Measurements from ENCODE around the gene KLHL30.

- TF ChIP-seq ZBTB33 (IDR thresholded peaks at IDR 0.05; ENCODE audit: extremely low read depth, insufficient replicate concordance, low read length), result no peak
- no peak for TF ChIP-seq CTCF (IDR thresholded peaks at IDR 0.05 in 2 of 3, conservative IDR thresholded peaks at IDR 0.05 in 1 of 3; ENCODE audit: borderline replicate concordance in 1 of 3, insufficient read depth in 1 of 3, low read depth in 2 of 3, low read length in 2 of 3)
- TF ChIP-seq, protein P1, sequence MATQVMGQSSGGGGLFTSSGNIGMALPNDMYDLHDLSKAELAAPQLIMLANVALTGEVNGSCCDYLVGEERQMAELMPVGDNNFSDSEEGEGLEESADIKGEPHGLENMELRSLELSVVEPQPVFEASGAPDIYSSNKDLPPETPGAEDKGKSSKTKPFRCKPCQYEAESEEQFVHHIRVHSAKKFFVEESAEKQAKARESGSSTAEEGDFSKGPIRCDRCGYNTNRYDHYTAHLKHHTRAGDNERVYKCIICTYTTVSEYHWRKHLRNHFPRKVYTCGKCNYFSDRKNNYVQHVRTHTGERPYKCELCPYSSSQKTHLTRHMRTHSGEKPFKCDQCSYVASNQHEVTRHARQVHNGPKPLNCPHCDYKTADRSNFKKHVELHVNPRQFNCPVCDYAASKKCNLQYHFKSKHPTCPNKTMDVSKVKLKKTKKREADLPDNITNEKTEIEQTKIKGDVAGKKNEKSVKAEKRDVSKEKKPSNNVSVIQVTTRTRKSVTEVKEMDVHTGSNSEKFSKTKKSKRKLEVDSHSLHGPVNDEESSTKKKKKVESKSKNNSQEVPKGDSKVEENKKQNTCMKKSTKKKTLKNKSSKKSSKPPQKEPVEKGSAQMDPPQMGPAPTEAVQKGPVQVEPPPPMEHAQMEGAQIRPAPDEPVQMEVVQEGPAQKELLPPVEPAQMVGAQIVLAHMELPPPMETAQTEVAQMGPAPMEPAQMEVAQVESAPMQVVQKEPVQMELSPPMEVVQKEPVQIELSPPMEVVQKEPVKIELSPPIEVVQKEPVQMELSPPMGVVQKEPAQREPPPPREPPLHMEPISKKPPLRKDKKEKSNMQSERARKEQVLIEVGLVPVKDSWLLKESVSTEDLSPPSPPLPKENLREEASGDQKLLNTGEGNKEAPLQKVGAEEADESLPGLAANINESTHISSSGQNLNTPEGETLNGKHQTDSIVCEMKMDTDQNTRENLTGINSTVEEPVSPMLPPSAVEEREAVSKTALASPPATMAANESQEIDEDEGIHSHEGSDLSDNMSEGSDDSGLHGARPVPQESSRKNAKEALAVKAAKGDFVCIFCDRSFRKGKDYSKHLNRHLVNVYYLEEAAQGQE (IDR thresholded peaks at IDR 0.05; ENCODE audit: low read depth), result no peak
Measured at GRCh38 chr2:238138331-238139195, at the start of gene KLHL30.
